Non-pigmented ciliary epithelial cell (primary cell): Measurements from ENCODE around the gene ROM1.
"Not testable (repeated sequence)": the region's sequence is repeated elsewhere in the genome, so short reads cannot be mapped to it uniquely, and the experiment has no call there.

ENCODE experiments used
- DNase-seq: peaks from one replicate; pipeline ENCODE4 v3.0.0-alpha.2; 2010; ENCODE audit warnings: low read depth

Gene ROM1

GRCh38 chr11:62649486-62649885 is 36.4 kb downstream of the ROM1 start:
- DNase-seq: no peak

DNA sequence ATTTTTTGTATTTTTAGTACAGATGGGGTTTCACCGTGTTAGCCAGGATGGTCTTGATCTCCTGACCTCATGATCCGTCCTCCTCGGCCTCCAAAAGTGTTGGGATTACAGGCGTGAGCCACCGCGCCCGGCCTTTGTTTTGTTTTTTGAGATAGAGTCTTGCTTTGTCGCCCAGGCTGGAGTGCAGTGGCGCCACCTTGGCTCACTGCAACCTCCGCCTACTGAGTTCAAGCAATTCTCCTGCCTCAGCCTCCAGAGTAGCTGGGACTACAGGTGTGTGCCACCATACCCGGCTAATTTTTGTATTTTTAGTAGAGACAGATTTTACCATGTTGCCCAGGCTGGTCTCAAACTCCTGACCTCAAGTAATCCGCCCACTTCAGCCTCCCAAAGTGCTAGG is 37.2 kb downstream of the ROM1 start:
- not testable (repeated sequence) for DNase-seq

- DNase-seq: no peak
Observed at GRCh38 chr11:62652161-62653006, 39.3 kb downstream of the ROM1 start.

- no peak for DNase-seq
Observed at GRCh38 chr11:62654297-62654696, 41.2 kb downstream of the ROM1 start.

GRCh38 chr11:62656796-62657429 is 43.9 kb downstream of the ROM1 start:
- DNase-seq: no peak

DNA sequence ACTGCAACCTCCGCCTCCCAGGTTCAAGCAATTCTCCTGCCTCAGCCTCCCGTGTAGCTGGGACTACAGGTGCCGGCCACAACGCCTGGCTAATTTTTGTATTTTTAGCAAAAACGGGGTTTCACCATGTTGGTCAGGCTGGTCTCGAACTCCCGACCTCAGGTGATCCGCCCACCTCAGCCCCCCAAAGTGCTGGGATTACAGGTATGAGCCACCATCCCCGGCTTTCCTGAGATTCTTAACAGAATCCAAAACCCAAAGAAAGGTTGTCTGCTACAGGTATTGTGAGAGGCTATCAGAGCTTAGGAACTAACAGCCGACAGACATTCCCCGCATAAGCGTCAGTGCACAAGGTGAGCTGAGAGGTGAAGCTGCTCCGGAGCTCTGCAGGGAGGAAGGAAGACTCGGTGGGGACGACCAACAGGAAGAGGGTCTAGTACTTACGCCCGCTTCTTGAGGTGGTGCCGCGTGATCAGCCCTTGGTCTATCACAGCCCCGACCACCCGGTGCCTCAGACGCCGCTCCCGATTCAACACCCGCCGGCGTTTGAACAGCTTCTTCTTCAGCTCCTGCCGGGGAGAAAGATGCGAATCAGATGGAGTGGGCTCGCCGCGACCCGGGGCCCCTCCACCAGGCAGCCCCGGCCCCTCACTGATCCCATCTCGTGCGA is 51.5 kb downstream of the ROM1 start:
- no peak for DNase-seq
